KOPT-K1 (cell line): ENCODE measurements around the gene TTYH2.

ENCODE experiments used
- H3K27ac ChIP-seq: fragments of 200-600 bp; sonication (generic); 2 replicates; pipeline ENCODE4 v1.5.1; 2016; ENCODE audit warnings: antibody characterized with exemption, mild to moderate bottlenecking, low read depth, low read length; ENCODE audit not compliant: poor library complexity, severe bottlenecking
- H3K36me3 ChIP-seq: fragments of 200-600 bp; sonication (generic); 2 replicates; pipeline ENCODE4 v1.5.1; 2017; ENCODE audit warnings: antibody characterized with exemption, mild to moderate bottlenecking, low read length, moderate library complexity; ENCODE audit not compliant: insufficient read depth
- H3K9me3 ChIP-seq: fragments of 200-600 bp; sonication (generic); 2 replicates; pipeline ENCODE4 v1.5.1; 2017; ENCODE audit warnings: antibody characterized with exemption, low read length, mild to moderate bottlenecking; ENCODE audit not compliant: insufficient read depth, poor library complexity, severe bottlenecking

Gene TTYH2

GRCh38 chr17:74212913-74213791 lies at the start of gene TTYH2:
Gene TTYH2 (plus strand): TSS chr17:74213571. CDS start chr17:74213588, 17 bp downstream.
- H3K36me3 ChIP-seq: peaks cover 40% of the 10 kb centered on the region
- H3K9me3 ChIP-seq: no peaks in the 10 kb centered on the region
- peak within 1 kb of the TSS; percentile 8 for H3K27ac ChIP-seq

- Histone ChIP-seq H3K36me3 (no peaks in the 10 kb centered on the region), H3K9me3 (peaks cover 8% of the 10 kb centered on the region), H3K27ac (no peak overlapping the region)
Observed at GRCh38 chr17:74163836-74164235, 49.5 kb upstream of the TTYH2 start.

GRCh38 chr17:74164446-74165045 lies 48.8 kb upstream of the TTYH2 start:
- Histone ChIP-seq H3K36me3 (no peaks in the 10 kb centered on the region), H3K27ac (no peak overlapping the region), H3K9me3 (peaks cover 8% of the 10 kb centered on the region)

GRCh38 chr17:74165797-74166365 lies 47.5 kb upstream of the TTYH2 start:
- Histone ChIP-seq H3K9me3 (peaks cover 13% of the 10 kb centered on the region), H3K27ac (no peak overlapping the region), H3K36me3 (no peaks in the 10 kb centered on the region)

- H3K27ac ChIP-seq: no peak overlapping the region
- H3K9me3 ChIP-seq: peaks cover 26% of the 10 kb centered on the region
- H3K36me3 ChIP-seq: no peaks in the 10 kb centered on the region
Observed at GRCh38 chr17:74170924-74171323, 42.4 kb upstream of the TTYH2 start.

- Histone ChIP-seq H3K27ac (no peak overlapping the region), H3K9me3 (peaks cover 19% of the 10 kb centered on the region), H3K36me3 (no peaks in the 10 kb centered on the region)
Observed at GRCh38 chr17:74172700-74173099, 40.7 kb upstream of the TTYH2 start.

GRCh38 chr17:74176546-74177001 lies 36.8 kb upstream of the TTYH2 start:
- no peaks in the 10 kb centered on the region for H3K36me3 ChIP-seq
- peaks cover 6% of the 10 kb centered on the region for H3K9me3 ChIP-seq
- no peak overlapping the region for H3K27ac ChIP-seq

GRCh38 chr17:74177018-74177450 lies 36.3 kb upstream of the TTYH2 start:
- Histone ChIP-seq H3K9me3 (peaks cover 1% of the 10 kb centered on the region), H3K27ac (no peak overlapping the region), H3K36me3 (no peaks in the 10 kb centered on the region)

- Histone ChIP-seq H3K36me3 (no peaks in the 10 kb centered on the region), H3K9me3 (no peaks in the 10 kb centered on the region)
Observed at GRCh38 chr17:74179576-74179975, 33.8 kb upstream of the TTYH2 start.

GRCh38 chr17:74180336-74180735 lies 33.0 kb upstream of the TTYH2 start:
- no peak overlapping the region for H3K27ac ChIP-seq
- no peaks in the 10 kb centered on the region for H3K36me3 ChIP-seq
- no peaks in the 10 kb centered on the region for H3K9me3 ChIP-seq

More at GRCh38 chr17:74179576-74179975, 33.8 kb upstream of the TTYH2 start:
- no peak overlapping the region for H3K27ac ChIP-seq

GRCh38 chr17:74181341-74181740 lies 32.0 kb upstream of the TTYH2 start:
- no peaks in the 10 kb centered on the region for H3K36me3 ChIP-seq
- no peaks in the 10 kb centered on the region for H3K9me3 ChIP-seq
- H3K27ac ChIP-seq: no peak overlapping the region

GRCh38 chr17:74182041-74182723 lies 31.2 kb upstream of the TTYH2 start:
- no peaks in the 10 kb centered on the region for H3K9me3 ChIP-seq
- no peak overlapping the region for H3K27ac ChIP-seq
- H3K36me3 ChIP-seq: no peaks in the 10 kb centered on the region

GRCh38 chr17:74183411-74183810 lies 30.0 kb upstream of the TTYH2 start:
- H3K36me3 ChIP-seq: no peaks in the 10 kb centered on the region
- no peak overlapping the region for H3K27ac ChIP-seq
- H3K9me3 ChIP-seq: no peaks in the 10 kb centered on the region

- H3K27ac ChIP-seq: no peak overlapping the region
- no peaks in the 10 kb centered on the region for H3K9me3 ChIP-seq
- H3K36me3 ChIP-seq: no peaks in the 10 kb centered on the region
Observed at GRCh38 chr17:74185571-74186185, 27.7 kb upstream of the TTYH2 start.
